Dermis microvascular lymphatic vessel endothelial cell (primary cell): ENCODE measurements around the gene AMPD2. TPM values are rescaled to one million over a fixed set of nuclear protein-coding genes. Genes with fewer than 3 reads are reported as not detected.
"Not testable (repeated sequence)": the region's sequence is repeated elsewhere in the genome, so short reads cannot be mapped to it uniquely, and the experiment has no call there.

Experiments
- DNase-seq, 2 donors: peaks; one replicate each; pipeline versions ENCODE4 v3.0.0 to v3.0.0-alpha.2; 2010; ENCODE audit warnings: low read depth in 2 of 2
- total RNA-seq: library from RNA; depleted of rRNA; stranded (reverse); fragments of >200 nt; gene quantifications from 2 replicates; pipeline ENCODE4 v1.2.1, GENCODE V29; 2014

The AMPD2 gene
- total RNA-seq, 1 donor from 2014 or later = 24.3 TPM

DNA sequence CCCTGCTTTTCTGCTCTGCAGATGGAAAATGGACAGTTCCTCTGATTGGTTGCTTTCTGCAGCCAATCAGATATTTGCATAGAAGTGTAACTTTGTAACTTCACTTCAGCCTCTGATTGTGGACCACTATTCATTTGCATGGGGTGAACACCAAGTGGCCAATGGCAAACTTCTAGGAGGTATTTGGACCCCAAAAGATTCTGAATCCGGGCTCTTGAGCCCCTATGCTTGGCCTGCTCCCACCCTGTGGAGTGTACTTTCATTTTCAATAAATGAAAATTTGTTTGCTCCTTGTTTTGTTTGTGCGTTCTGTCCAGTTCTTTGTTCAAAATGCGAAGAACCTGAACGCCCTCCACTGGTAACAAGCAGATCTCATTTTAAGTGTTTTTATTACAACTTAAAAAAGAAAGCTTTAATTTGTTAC lies 29.9 kb downstream of the AMPD2 start:
- peak in 1 of 2 donors; percentile 44 for DNase-seq

DNA sequence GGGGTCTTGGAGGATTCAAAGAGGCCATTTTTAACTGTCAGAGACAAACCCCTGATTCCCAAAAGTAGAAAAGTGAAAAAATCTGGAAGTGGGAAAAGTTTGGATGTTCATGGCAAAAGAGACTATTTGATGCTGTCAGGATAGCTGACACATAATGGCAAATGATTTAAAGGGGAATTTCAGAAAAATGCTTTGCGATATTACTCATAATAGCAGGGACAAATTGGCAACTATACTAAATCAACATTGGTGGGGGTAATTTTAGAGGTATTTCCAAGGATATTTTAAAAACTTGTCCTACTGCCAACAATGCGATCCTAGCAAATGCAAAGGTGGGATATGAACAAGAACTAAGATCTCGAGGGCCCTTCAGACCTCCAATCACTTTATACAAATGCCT lies 31.0 kb downstream of the AMPD2 start:
- DNase-seq = peak in 1 of 2 donors; percentile 39

DNA sequence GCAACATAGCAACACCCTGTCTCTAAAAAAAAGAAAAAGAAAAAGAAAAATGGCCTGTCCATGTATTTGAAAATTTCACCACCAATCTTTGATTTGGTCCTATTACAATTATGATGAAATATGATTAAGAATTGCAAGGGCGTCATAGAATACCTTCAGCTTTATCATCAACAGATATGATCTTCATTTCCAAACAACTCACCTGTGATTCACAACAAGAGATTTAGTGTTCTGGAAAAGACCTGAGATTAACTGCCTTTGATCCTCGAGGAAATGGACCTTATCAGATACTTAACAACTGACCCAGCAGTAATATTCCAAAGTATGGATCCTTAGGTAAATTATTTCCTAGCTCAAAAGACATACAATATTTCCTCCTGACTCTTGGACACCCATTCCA lies 32.8 kb downstream of the AMPD2 start:
- no peak for DNase-seq

DNA sequence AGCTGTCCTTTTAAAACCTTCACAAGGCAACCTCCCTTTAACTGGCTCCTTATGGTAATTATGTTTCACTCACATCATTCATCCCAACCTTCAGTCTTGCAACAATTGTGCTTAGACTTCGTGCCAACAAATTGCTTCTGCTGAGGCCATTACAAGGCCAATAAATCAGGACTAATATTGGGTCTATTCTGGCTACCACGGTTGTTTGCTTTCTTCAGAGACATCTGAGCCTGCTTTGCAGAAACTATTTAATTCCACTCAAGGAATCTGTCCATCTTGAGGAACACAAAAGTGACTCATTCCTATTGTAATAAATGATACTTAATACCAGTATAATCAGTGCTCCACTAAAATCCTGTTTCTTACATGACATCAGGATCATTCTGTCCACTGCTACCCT lies 33.7 kb downstream of the AMPD2 start:
- DNase-seq = no peak

- no peak for DNase-seq
Observed at GRCh38 chr1:109654519-109654918, 34.9 kb downstream of the AMPD2 start.

DNA sequence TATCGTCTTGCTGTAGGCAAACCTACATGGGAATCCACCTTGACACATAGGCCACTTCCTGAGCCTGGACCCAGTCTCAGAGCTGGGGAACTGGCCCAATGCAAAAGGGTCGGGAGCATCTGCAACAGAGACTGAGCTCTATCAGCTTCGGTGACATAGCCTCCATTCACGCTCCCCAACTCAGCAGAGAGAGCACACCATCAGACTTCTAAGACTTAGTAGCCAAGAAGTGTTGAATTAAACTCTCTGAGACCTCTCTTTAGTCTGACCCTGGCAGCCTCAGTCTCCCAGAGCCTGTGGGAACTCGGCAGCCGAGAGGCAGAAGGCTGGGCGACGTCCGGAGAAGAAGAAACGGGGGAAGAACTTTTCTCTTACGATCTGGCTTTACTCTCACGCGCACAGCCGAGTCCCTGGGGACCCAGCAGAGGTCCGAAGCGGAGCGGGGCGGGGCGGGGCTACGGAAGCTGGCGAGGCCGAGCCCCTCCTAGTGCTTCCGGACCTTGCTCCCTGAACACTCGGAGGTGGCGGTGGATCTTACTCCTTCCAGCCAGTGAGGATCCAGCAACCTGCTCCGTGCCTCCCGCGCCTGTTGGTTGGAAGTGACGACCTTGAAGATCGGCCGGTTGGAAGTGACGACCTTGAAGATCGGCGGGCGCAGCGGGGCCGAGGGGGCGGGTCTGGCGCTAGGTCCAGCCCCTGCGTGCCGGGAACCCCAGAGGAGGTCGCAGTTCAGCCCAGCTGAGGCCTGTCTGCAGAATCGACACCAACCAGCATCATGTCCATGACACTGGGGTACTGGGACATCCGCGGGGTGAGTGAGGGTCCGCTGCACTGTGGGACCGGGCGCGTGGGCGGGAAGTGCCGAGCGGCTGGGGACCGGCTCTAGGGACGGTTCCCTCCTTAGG lies 36.2 kb downstream of the AMPD2 start, which contains the start of gene GSTM4:
Gene GSTM4, plus strand, starts transcription at position 485 of the 905 bp plus-strand sequence. Its CDS starts 291 bp downstream, at position 776.
- DNase-seq = peak in 1 of 2 donors; percentile 62

DNA sequence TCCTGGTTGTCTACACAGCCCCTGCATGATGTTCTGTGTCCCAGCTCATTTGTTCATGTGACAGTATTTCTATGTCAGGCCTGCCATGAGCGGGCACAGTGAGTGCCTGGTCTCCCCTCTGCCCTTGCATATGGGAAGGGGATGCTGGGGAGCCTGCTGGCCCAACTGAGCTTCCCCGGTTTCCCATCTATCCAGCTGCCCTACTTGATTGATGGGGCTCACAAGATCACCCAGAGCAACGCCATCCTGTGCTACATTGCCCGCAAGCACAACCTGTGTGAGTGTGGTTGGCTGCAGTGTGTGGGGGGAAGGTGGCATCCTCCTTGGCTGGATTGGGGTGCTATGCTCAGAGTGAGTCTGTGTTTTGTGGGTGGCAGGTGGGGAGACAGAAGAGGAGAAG lies 37.8 kb downstream of the AMPD2 start:
- no peak for DNase-seq

DNA sequence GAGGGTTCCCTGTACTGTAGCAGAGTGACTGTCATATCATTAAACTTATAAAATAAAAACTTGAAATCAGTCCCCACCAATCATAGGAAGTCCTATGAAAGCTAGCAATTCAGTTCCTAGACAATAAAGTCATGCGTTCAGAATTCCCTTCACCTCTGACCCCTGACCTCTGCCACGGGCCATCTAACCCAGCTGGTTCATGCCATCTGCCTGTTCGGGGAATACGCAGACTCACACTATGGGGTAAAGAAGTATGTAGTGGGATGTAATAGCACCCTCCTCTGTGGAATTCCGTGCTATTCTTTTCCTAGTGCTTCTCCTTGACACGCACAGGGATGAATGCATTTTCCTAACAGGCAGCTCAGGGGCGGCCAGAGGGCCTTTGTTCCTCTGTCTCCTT lies 38.3 kb downstream of the AMPD2 start:
- no peak for DNase-seq

DNA sequence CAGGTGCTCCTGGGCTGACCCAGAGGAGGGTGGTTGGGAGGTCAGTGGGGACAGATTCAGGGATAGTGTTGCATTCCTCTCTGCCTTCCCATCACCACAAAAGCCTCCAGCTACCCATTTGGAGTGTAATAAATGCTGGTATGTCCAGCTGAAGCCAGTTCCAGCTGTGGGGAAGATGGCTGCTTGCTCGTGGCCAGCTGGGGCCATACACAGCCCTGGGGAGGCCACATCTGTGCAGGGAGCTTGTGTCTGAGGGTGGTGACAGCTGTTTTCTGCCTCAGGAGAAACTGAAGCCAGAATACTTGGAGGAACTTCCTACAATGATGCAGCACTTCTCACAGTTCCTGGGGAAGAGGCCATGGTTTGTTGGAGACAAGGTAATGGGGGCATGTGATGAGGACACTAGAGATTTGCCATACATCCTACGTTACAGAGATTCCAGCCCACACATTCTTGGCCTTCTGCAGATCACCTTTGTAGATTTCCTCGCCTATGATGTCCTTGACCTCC lies 39.0 kb downstream of the AMPD2 start:
- no peak for DNase-seq

- no peak for DNase-seq
Observed at GRCh38 chr1:109659145-109659544, 39.5 kb downstream of the AMPD2 start.

DNA sequence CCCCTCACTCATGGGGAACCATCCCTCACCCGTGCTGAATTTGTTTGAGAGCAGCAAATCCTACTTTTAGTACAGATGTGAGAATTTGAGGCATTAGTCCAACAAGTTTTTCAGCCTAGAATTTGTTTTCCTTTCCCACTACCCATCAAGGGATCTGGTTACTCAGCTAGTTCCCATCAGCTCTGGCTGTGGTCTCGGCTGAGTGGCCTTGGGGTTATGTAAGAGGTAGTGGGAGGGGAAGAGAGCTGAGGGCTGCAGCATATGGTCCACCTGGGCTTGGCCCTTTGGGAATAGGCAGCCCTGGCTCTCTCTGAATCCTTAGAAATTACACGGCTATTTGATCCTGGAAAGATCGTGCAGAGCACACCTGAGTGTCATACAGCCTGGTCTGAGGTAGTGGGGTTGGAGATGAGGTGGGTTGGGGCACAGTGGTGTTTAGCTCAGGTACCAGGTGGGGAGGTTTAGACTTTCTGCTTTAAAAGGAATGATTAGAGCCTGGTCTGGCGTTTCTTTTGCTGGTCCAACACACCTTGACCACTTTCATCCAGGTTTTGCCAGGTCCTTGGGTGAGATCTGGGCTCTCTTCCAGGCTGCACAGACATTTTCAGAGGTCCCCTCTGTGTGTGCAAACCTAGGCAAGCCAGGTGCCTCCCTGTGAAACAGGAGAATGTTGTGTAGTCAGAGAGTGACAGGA lies 40.5 kb downstream of the AMPD2 start:
- no peak for DNase-seq

DNA sequence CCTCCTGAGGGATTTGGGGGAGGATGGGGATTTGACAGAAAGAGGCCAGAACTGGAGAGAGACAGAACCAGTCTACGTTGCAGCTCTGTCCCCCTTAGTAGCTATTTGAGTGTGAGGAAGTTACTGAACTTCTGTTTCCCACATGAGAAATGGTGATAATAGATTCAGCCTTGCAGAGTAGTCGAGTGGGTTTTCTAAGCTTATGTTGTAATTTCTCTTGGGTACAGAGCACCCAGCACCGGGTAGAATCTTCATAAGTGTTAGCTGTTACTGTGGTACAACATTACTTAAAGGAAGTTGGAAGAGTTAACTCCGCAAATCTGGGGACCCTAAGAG lies 41.0 kb downstream of the AMPD2 start:
- DNase-seq = not testable (repeated sequence)

- no peak for DNase-seq
Observed at GRCh38 chr1:109661391-109661790, 41.8 kb downstream of the AMPD2 start.

DNA sequence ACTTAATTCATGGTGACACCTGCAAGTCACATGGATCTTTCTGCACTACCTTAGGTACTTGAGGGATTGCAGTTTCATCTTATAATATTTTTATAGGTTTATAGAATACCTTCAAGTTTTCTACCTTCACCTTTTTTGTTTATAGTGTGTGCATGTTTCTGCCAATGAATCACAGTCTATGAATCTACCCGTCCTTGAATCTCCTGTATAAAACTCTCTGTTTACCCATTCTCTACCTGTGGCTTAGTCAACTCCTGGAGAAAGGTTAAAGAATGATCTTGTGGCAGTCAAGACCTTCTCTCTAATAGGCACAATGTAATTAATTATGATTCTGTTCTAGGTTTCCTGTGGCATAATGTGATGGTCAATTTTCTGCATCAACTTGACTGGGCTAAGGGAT lies 45.0 kb downstream of the AMPD2 start:
- DNase-seq = no peak

GRCh38 chr1:109667452-109668122 lies 48.0 kb downstream of the AMPD2 start, which contains the start of gene GSTM2:
TSS of gene GSTM2 (plus strand) at chr1:109668057. CDS start at chr1:109668116, 59 bp downstream.
- peak in 1 of 2 donors; percentile 81 for DNase-seq

- DNase-seq = no peak
Observed at GRCh38 chr1:109668123-109668775, 48.6 kb downstream of the AMPD2 start.

DNA sequence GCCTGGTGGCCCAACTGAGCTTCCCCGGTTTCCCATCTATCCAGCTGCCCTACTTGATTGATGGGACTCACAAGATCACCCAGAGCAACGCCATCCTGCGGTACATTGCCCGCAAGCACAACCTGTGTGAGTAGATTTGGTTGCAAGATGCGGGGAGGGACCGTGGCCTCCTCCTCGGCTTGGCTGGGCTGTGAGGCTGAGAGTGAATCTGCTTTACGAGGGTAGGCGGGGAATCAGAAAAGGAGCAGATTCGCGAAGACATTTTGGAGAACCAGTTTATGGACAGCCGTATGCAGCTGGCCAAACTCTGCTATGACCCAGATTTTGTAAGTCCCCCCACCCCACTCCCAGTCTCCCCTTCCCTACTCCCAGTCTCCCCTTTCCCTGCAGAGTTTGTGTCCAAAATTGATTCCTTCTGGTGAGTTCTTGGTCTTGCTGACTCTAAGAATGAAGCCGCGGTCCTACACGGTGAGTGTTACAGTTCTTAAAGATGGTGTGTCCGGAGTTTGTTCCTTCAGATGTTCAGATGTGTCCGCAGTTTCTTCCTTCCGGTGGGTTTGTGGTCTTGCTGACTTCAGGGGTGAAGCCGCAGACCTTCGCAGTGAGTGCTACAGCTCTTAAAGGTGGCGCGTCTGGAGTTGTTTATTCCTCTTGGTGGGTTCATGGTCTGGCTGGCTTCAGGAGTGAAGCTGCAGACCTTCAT lies 49.8 kb downstream of the AMPD2 start:
- DNase-seq = no peak

DNA sequence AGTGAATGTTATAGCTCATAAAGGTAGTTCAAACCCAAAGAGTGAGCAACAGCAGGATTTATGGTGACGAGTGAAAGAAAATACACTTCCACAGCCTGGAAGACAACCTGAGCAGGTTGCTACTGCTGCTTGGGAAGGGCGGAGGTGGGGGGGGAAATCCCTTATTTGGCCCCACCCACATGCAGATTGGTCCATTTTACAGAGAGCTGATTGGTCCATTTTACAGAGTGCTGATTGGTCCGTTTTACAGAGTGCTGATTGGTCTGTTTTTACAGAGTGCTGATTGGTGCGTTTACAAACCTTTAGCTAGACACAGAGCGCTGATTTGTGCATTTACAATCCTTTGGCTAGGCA lies 50.3 kb downstream of the AMPD2 start:
- DNase-seq = not testable (repeated sequence)

DNA sequence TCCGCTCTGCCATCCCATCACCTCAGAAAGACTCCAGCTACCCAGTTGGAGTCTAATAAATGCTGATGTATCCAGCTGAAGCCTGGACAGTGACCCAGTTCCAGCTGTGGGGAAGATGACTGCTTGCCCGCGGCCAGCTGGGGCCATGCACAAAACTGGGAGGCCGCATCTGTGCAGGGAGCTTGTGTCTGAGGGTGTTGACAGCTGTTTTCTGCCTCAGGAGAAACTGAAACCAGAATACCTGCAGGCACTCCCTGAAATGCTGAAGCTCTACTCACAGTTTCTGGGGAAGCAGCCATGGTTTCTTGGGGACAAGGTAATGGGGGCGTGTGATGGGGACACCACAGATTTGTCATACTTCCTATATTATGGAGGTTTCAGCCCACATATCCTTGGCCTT lies 51.4 kb downstream of the AMPD2 start:
- no peak for DNase-seq

- DNase-seq = not testable (repeated sequence)
Observed at GRCh38 chr1:109673861-109674260, 54.2 kb downstream of the AMPD2 start.
